GM13976 (cell line): Measurements from ENCODE around the gene HAPLN3.

Source experiments
- DNase-seq: peaks from one replicate; pipeline ENCODE4 v3.0.0; 2012; ENCODE audit warnings: low spot score
- CTCF ChIP-seq: IDR thresholded peaks from 2 replicates; pipeline ENCODE4 v1.5.1; 2012; ENCODE audit warnings: borderline replicate concordance, mild to moderate bottlenecking; ENCODE audit not compliant: insufficient read depth; ENCODE audit errors: extremely low read depth, missing control alignments, control extremely low read depth
- in situ Hi-C: fragments of 300-500 bp; cut with MboI; formaldehyde crosslinking; loops from one replicate; pipeline ENCODE4 v1.12.0; 2022; ENCODE audit warnings: low sequenced_read_pairs, mixed read lengths, inconsistent platforms; ENCODE audit not compliant: unreplicated experiment

Gene HAPLN3

GRCh38 chr15:88896333-88897033 is 1.1 kb upstream of the HAPLN3 start:
- in situ Hi-C loops: no loop called here
- TF ChIP-seq CTCF: no peak
- DNase-seq: no peak

- in situ Hi-C loops: no loop called here
- DNase-seq: peak; percentile 81
- TF ChIP-seq CTCF: peak; percentile 57
Measured at GRCh38 chr15:88894348-88894818, 961 bp downstream of the HAPLN3 start.

GRCh38 chr15:88891540-88892254 is 3.6 kb downstream of the HAPLN3 start:
- no peak for DNase-seq
- in situ Hi-C loops: no loop called here
- TF ChIP-seq CTCF: no peak

- in situ Hi-C loops: no loop called here
- no peak for DNase-seq
- TF ChIP-seq CTCF: no peak
Measured at GRCh38 chr15:88890495-88890894, 4.8 kb downstream of the HAPLN3 start.

GRCh38 chr15:88888719-88889118 is 6.6 kb downstream of the HAPLN3 start:
- in situ Hi-C loops: no loop called here
- no peak for DNase-seq

More at GRCh38 chr15:88888719-88889118, 6.6 kb downstream of the HAPLN3 start:
- TF ChIP-seq CTCF: no peak
